Stimulated activated CD8-positive, alpha-beta memory T cell treated with anti-CD3 and anti-CD28 coated beads, Interleukin-12 subunit alpha, Interleukin-12 subunit beta, amount 100 ng/mL, for 1 hour (primary cell): Measurements from ENCODE around the gene GSG1L2.

ENCODE experiments used
- DNase-seq: peaks from one replicate; pipeline ENCODE4 v3.0.0-alpha.2; 2020; ENCODE audit warnings: low read depth

Gene GSG1L2

GRCh38 chr17:9821921-9822320, at the start of gene GSG1L2:
Gene GSG1L2 (minus strand): TSS chr17:9822079. CDS start chr17:9822071, 8 bp downstream.
- no peak for DNase-seq

- no peak for DNase-seq
Measured at GRCh38 chr17:9868552-9868951, 46.7 kb upstream of the GSG1L2 start.

- no peak for DNase-seq
Measured at GRCh38 chr17:9865586-9865985, 43.7 kb upstream of the GSG1L2 start.

- no peak for DNase-seq
Measured at GRCh38 chr17:9862949-9863348, 41.1 kb upstream of the GSG1L2 start.

GRCh38 chr17:9862220-9862619, 40.3 kb upstream of the GSG1L2 start:
- no peak for DNase-seq

- DNase-seq, result no peak
Measured at GRCh38 chr17:9860851-9861250, 39.0 kb upstream of the GSG1L2 start.

- no peak for DNase-seq
Measured at GRCh38 chr17:9859781-9860180, 37.9 kb upstream of the GSG1L2 start.

GRCh38 chr17:9855036-9855435, 33.2 kb upstream of the GSG1L2 start:
- DNase-seq, result no peak

- DNase-seq, result no peak
Measured at GRCh38 chr17:9854255-9854654, 32.4 kb upstream of the GSG1L2 start.

GRCh38 chr17:9850151-9850550, 28.3 kb upstream of the GSG1L2 start:
- DNase-seq, result no peak

- DNase-seq, result no peak
Measured at GRCh38 chr17:9845306-9845705, 23.4 kb upstream of the GSG1L2 start.

GRCh38 chr17:9844153-9844552, 22.3 kb upstream of the GSG1L2 start:
- DNase-seq, result no peak

GRCh38 chr17:9843152-9844010, 21.5 kb upstream of the GSG1L2 start:
- DNase-seq, result no peak

- DNase-seq, result no peak
Measured at GRCh38 chr17:9842057-9842758, 20.3 kb upstream of the GSG1L2 start.

GRCh38 chr17:9839433-9839832, 17.6 kb upstream of the GSG1L2 start:
- no peak for DNase-seq

GRCh38 chr17:9837551-9838471, 15.9 kb upstream of the GSG1L2 start:
- DNase-seq, result no peak

- no peak for DNase-seq
Measured at GRCh38 chr17:9833922-9834321, 12.0 kb upstream of the GSG1L2 start.

GRCh38 chr17:9830711-9831110, 8.8 kb upstream of the GSG1L2 start:
- no peak for DNase-seq

GRCh38 chr17:9829343-9829742, 7.5 kb upstream of the GSG1L2 start:
- DNase-seq, result no peak

- no peak for DNase-seq
Measured at GRCh38 chr17:9828296-9829295, 6.7 kb upstream of the GSG1L2 start.

GRCh38 chr17:9825641-9826150, 3.8 kb upstream of the GSG1L2 start, which contains the start of gene GLP2R:
Gene GLP2R (plus strand): TSS chr17:9825924. CDS start chr17:9826064, 140 bp downstream.
- DNase-seq, result no peak
